IMR-90 (cell line): ENCODE data around the gene NUP210.

Experiments
- CEBPB ChIP-seq: IDR thresholded peaks from 2 replicates; pipeline ENCODE4 v1.6.1; 2012; ENCODE audit warnings: low read depth, low read length, improper control_type of control experiment
- MAFK ChIP-seq: IDR thresholded peaks from 2 replicates; pipeline ENCODE4 v1.6.1; 2012; ENCODE audit warnings: low read depth, low read length, improper control_type of control experiment
- MXI1 ChIP-seq: IDR thresholded peaks from 2 replicates; pipeline ENCODE4 v1.6.1; 2012; ENCODE audit warnings: low read depth, mild to moderate bottlenecking, low read length, moderate library complexity, borderline replicate concordance
- POLR2A ChIP-seq: IDR thresholded peaks from 2 replicates; pipeline ENCODE4 v1.6.1; 2012; ENCODE audit warnings: mild to moderate bottlenecking, low read depth, low read length
- RAD21 ChIP-seq: IDR thresholded peaks from 2 replicates; pipeline ENCODE4 v1.6.1; 2012; ENCODE audit warnings: low read length, improper control_type of control experiment
- RCOR1 ChIP-seq: IDR thresholded peaks from 2 replicates; pipeline ENCODE4 v1.6.1; 2012; ENCODE audit warnings: mild to moderate bottlenecking, low read length, improper control_type of control experiment; ENCODE audit not compliant: insufficient replicate concordance
- SMC3 ChIP-seq: fragments of 150-350 bp; IDR thresholded peaks from 2 replicates; pipeline ENCODE4 v1.6.1; 2016; ENCODE audit warnings: low read depth, mild to moderate bottlenecking, antibody characterized with exemption, low read length, moderate library complexity
- TF ChIP-seq, protein P1 (sequence below): conservative IDR thresholded peaks from 2 replicates; pipeline ENCODE4 v1.5.1; 2012; ENCODE audit warnings: mild to moderate bottlenecking, low read depth, low read length, improper control_type of control experiment
- TF ChIP-seq, protein P2 (sequence below): fragments of 150-350 bp; IDR thresholded peaks from 2 replicates; pipeline ENCODE4 v1.6.1; 2016; ENCODE audit warnings: low read depth, mild to moderate bottlenecking, low read length, moderate library complexity, borderline replicate concordance

DNA sequence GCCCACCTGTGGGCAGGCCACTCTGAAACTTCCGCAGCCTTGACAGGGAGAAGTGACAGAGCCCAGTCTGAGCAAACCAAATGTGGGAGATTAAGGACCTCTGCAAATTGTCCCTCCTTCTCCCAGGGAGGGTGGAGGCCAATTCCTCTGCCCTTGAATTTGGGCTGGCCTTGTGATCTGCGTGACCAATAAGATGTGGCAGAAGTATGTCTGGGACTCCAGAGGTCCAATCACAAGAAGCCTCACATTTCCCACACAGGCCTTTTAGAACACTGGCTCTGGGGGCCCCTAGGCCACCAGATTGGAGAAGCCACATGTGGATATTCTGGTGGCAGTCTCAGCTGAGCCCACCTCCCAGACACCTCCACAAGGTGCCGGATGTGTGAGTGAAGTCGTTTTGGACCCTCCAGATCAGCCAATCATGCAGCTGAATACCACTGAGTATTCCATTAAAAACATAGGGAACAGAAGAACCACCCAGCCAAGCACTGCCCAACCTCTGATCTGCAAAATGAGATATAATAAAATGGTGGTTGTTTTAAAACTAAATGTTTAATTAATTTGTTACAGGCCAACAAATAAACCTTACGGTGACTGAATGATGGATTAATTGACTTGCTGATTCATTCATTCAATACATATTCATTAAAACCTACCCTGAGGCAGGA is 150.3 kb downstream of the NUP210 start:
- TF ChIP-seq, protein P1, sequence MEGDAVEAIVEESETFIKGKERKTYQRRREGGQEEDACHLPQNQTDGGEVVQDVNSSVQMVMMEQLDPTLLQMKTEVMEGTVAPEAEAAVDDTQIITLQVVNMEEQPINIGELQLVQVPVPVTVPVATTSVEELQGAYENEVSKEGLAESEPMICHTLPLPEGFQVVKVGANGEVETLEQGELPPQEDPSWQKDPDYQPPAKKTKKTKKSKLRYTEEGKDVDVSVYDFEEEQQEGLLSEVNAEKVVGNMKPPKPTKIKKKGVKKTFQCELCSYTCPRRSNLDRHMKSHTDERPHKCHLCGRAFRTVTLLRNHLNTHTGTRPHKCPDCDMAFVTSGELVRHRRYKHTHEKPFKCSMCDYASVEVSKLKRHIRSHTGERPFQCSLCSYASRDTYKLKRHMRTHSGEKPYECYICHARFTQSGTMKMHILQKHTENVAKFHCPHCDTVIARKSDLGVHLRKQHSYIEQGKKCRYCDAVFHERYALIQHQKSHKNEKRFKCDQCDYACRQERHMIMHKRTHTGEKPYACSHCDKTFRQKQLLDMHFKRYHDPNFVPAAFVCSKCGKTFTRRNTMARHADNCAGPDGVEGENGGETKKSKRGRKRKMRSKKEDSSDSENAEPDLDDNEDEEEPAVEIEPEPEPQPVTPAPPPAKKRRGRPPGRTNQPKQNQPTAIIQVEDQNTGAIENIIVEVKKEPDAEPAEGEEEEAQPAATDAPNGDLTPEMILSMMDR = no peak
- TF ChIP-seq RCOR1 = no peak
- TF ChIP-seq RAD21 = no peak
- no peak for TF ChIP-seq POLR2A
- TF ChIP-seq CEBPB = no peak
- TF ChIP-seq, protein P2, sequence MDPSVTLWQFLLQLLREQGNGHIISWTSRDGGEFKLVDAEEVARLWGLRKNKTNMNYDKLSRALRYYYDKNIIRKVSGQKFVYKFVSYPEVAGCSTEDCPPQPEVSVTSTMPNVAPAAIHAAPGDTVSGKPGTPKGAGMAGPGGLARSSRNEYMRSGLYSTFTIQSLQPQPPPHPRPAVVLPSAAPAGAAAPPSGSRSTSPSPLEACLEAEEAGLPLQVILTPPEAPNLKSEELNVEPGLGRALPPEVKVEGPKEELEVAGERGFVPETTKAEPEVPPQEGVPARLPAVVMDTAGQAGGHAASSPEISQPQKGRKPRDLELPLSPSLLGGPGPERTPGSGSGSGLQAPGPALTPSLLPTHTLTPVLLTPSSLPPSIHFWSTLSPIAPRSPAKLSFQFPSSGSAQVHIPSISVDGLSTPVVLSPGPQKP = no peak
- TF ChIP-seq MXI1 = no peak
- TF ChIP-seq MAFK = no peak
- no peak for TF ChIP-seq SMC3
